Astrocyte of the cerebellum (primary cell): Measurements from ENCODE around the gene STK24.

Experiments
- DNase-seq: peaks from one replicate; pipeline ENCODE4 v3.0.0-alpha.2; 2011; ENCODE audit warnings: low read depth
- H3K4me3 ChIP-seq: 2 replicates; pipeline ENCODE4 v1.5.1; 2011; ENCODE audit warnings: mild to moderate bottlenecking, low read depth, low read length, moderate library complexity
- in situ Hi-C: cut with HindIII; loops from 2 replicates; pipeline ENCODE4 v1.10.0; 2017; ENCODE audit warnings: low sequenced_read_pairs
- TF ChIP-seq, protein P1 (sequence below): IDR thresholded peaks from 2 replicates; pipeline ENCODE4 v1.5.1; 2012; ENCODE audit warnings: low read length, low read depth, moderate library complexity, mild to moderate bottlenecking; ENCODE audit errors: missing control alignments

Gene STK24

DNA sequence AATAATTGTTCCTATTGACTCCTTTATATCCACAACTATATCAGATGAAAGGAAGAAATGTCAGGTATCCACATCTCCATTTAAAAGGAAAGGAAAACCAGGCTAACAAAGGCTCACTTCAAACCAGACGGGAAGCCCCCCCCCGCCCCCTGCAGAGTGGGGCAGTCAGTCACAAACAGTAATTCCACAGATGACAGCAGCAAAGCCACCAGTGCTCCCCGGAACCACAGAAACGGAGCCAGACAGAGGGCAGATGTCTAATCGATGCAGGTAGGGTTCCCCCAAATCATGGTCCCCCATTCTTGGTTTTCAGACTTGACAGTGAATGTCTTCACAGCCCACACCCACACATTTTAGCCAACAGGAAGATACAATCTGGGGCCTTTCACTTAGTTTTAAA, 100.8 kb downstream of the STK24 start:
- no peak for DNase-seq
- no peak overlapping the region for H3K4me3 ChIP-seq
- TF ChIP-seq, protein P1, sequence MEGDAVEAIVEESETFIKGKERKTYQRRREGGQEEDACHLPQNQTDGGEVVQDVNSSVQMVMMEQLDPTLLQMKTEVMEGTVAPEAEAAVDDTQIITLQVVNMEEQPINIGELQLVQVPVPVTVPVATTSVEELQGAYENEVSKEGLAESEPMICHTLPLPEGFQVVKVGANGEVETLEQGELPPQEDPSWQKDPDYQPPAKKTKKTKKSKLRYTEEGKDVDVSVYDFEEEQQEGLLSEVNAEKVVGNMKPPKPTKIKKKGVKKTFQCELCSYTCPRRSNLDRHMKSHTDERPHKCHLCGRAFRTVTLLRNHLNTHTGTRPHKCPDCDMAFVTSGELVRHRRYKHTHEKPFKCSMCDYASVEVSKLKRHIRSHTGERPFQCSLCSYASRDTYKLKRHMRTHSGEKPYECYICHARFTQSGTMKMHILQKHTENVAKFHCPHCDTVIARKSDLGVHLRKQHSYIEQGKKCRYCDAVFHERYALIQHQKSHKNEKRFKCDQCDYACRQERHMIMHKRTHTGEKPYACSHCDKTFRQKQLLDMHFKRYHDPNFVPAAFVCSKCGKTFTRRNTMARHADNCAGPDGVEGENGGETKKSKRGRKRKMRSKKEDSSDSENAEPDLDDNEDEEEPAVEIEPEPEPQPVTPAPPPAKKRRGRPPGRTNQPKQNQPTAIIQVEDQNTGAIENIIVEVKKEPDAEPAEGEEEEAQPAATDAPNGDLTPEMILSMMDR = no peak
- in situ Hi-C loops = no loop called here

DNA sequence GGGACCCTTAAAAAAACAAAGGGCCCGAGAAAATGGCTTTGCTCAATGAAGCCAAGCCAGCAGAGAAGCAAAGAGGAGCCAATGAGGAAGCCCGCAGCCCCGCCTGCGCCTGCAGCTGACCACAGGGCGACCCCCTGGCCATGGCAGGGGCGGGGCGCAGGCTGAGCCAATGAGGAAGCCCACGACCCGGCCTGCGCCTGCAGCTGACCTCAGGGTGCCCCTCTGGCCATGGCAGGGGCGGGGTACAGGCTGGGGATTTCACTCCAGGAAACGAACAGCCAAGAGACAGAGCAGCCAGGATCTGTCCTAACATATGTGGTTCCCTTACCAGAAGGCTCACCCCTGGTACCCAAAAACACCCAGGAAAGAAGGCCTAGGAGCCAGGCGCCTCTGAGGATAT, 101.4 kb downstream of the STK24 start:
- no peak for DNase-seq

DNA sequence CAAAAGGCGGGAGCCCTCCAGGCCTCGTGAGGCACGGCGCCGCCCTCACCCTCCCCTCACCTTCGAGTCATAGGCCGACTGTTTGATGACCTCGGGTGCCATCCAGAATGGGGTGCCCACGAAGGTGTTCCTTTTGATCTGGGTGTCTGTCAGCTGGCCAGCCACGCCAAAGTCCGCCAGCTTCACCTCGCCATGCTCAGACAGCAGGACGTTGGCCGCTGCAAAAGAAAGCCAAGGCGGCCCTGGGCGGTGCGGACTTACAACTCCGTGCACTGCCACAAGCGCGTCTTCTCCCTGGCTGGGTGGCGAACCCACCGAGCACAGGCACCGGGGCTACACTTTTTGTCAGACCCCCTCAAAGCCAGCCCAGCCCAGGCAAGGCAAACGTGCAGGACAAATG, 102.1 kb downstream of the STK24 start:
- TF ChIP-seq, protein P1 = no peak
- no peak overlapping the region for H3K4me3 ChIP-seq
- in situ Hi-C loops = no loop called here
- no peak for DNase-seq

More for the DNA sequence above, 101.4 kb downstream of the STK24 start:
- no peak overlapping the region for H3K4me3 ChIP-seq
- in situ Hi-C loops = no loop called here
- TF ChIP-seq, protein P1 = no peak

DNA sequence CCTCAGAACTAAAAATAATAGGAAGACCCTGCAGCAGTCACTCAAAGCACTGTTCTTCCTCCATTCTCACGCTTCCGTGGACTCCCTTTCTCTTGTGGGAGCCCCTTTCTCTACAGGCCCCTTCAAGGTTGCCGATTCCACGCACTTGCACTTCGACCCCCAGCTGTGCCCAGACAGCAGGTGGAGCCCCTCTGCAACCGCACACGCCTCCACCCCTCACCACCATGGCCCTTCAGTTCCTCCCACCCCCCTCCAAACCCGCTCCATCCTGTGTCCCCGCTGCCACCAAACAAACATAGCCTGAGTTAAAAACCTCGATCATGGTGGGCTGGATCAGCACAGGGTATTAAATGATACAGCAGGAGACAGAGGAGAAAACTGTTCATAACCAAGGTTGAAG, 102.6 kb downstream of the STK24 start:
- no peak for DNase-seq
- no peak overlapping the region for H3K4me3 ChIP-seq
- TF ChIP-seq, protein P1 = no peak
- in situ Hi-C loops = no loop called here

DNA sequence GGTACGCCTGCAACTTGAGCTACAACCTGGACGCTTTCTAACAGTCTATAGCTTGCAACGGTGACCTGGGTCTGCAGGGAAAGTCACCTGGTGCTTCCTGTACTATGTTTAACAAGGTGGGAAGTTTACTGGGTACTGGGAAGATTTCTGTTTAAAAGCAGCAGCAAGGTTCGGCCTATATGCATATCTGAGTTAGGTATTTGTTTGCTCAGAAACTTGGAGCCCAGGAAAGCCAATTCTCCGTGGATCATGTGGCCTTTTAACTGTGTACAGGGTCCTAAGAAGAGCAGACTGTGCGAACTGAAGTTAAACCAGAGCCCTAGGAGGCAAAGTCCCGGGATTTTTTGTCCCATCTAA, 103.1 kb downstream of the STK24 start:
- in situ Hi-C loops = no loop called here
- TF ChIP-seq, protein P1 = no peak
- DNase-seq = no peak
- H3K4me3 ChIP-seq = no peak overlapping the region

DNA sequence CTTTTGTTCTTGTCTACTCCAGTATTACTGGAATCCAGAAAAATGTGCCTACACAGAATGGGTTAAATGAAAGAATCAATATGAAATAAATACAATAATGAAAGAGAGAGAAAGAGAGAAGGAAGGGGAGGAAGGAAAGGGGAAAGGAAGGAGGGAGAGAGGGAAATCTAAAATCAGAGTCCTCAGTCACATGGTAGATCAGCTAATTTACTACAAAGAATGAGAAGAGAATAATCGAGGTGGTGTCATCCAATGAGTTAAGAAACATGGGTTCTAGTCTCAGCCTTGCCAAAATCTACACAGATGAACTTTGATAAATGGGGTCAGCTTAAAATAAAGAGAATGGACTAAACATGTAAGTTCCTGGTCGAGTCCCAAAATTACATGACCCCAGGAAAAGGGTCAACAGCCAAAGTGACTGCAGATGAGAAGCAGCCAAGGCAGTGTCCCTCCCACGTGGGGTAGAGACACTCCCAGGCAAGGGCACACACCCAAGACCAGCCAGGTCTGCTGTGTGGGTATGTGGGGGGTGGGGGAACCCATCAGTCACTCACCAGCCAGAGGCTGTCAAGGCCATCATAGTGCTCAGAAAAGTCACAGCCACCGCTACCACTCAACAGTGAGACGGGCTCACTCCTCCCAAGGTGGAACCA, 103.6 kb downstream of the STK24 start:
- DNase-seq = no peak
- no peak overlapping the region for H3K4me3 ChIP-seq
- TF ChIP-seq, protein P1 = no peak
- in situ Hi-C loops = no loop called here
